ENCODE measurements around the gene SRRM3.
"Not testable (repeated sequence)": the region's sequence is repeated elsewhere in the genome, so short reads cannot be mapped to it uniquely, and the experiment has no call there.

Gene SRRM3

GRCh38 chr7:76310102-76310957 is 108.6 kb downstream of the SRRM3 start:
- no peak for DNase-seq (ENCODE audit: extremely low read depth in 1 of 2, low read depth in 1 of 2)

GRCh38 chr7:76311838-76312237 is 110.1 kb downstream of the SRRM3 start:
- not testable (repeated sequence) for DNase-seq (ENCODE audit: extremely low read depth in 1 of 2, low read depth in 1 of 2)

- peak; percentile 92 to 95 for DNase-seq (ENCODE audit: extremely low read depth in 1 of 2, low read depth in 1 of 2)
These were observed 112.5 kb downstream of the SRRM3 start for GRCh38 chr7:76314042-76314721.

GRCh38 chr7:76314740-76315139 is 113.0 kb downstream of the SRRM3 start:
- not testable (repeated sequence) for DNase-seq (ENCODE audit: extremely low read depth in 1 of 2, low read depth in 1 of 2)

- no peak for DNase-seq (ENCODE audit: extremely low read depth in 1 of 2, low read depth in 1 of 2)
These were observed 113.7 kb downstream of the SRRM3 start for GRCh38 chr7:76315364-76315763.

- DNase-seq (ENCODE audit: extremely low read depth in 1 of 2, low read depth in 1 of 2), result no peak
These were observed 115.5 kb downstream of the SRRM3 start for GRCh38 chr7:76316984-76317781.

GRCh38 chr7:76317782-76318487 is 116.2 kb downstream of the SRRM3 start:
- DNase-seq (ENCODE audit: extremely low read depth in 1 of 2, low read depth in 1 of 2), result peak; percentile 86 to 92

GRCh38 chr7:76318488-76319353 is 117.0 kb downstream of the SRRM3 start:
- peak in 1 of 2 donors; percentile 32 for DNase-seq (ENCODE audit: extremely low read depth in 1 of 2, low read depth in 1 of 2)

- DNase-seq (ENCODE audit: extremely low read depth in 1 of 2, low read depth in 1 of 2), result no peak
These were observed 123.4 kb downstream of the SRRM3 start for GRCh38 chr7:76325092-76325491.

GRCh38 chr7:76325811-76326210 is 124.1 kb downstream of the SRRM3 start:
- DNase-seq (ENCODE audit: extremely low read depth in 1 of 2, low read depth in 1 of 2), result no peak

- no peak for DNase-seq (ENCODE audit: extremely low read depth in 1 of 2, low read depth in 1 of 2)
These were observed 125.0 kb downstream of the SRRM3 start for GRCh38 chr7:76326646-76327233.

GRCh38 chr7:76327610-76328009 is 125.9 kb downstream of the SRRM3 start:
- DNase-seq (ENCODE audit: extremely low read depth in 1 of 2, low read depth in 1 of 2), result no peak

- no peak for DNase-seq (ENCODE audit: extremely low read depth in 1 of 2, low read depth in 1 of 2)
These were observed 126.7 kb downstream of the SRRM3 start for GRCh38 chr7:76328389-76328788.

- DNase-seq (ENCODE audit: extremely low read depth in 1 of 2, low read depth in 1 of 2), result no peak
These were observed 127.8 kb downstream of the SRRM3 start for GRCh38 chr7:76329479-76329878.

- DNase-seq (ENCODE audit: extremely low read depth in 1 of 2, low read depth in 1 of 2), result no peak
These were observed 128.6 kb downstream of the SRRM3 start for GRCh38 chr7:76330261-76330660.

GRCh38 chr7:76330673-76331072 is 129.0 kb downstream of the SRRM3 start:
- DNase-seq (ENCODE audit: extremely low read depth in 1 of 2, low read depth in 1 of 2), result no peak

GRCh38 chr7:76332078-76332477 is 130.4 kb downstream of the SRRM3 start:
- DNase-seq (ENCODE audit: extremely low read depth in 1 of 2, low read depth in 1 of 2), result no peak

- DNase-seq (ENCODE audit: extremely low read depth in 1 of 2, low read depth in 1 of 2), result no peak
These were observed 131.9 kb downstream of the SRRM3 start for GRCh38 chr7:76333511-76334101.

Measured in activated CD8-positive, alpha-beta memory T cell treated with anti-CD3 and anti-CD28 coated beads for 1 hour (primary cell).